Liver (tissue), 3 donors: ENCODE data around the gene CISD1.

Experiments used
- EGR1 ChIP-seq, 2 donors: IDR thresholded peaks; 2 replicates each; pipeline ENCODE4 v1.6.1; 2016 to 2018; ENCODE audit warnings: antibody characterized with exemption in 2 of 2, low read depth in 2 of 2
- FOXA1 ChIP-seq: IDR thresholded peaks from 2 replicates; pipeline ENCODE4 v1.6.1; 2016; ENCODE audit warnings: antibody characterized with exemption
- HNF4G ChIP-seq: IDR thresholded peaks from 2 replicates; pipeline ENCODE4 v1.6.1; 2016; ENCODE audit warnings: antibody characterized with exemption
- JUND ChIP-seq, 2 donors: IDR thresholded peaks; 2 replicates each; pipeline ENCODE4 v1.6.1; 2016; ENCODE audit warnings: antibody characterized with exemption in 2 of 2
- NR2F2 ChIP-seq: IDR thresholded peaks from 2 replicates; pipeline ENCODE4 v1.6.1; 2016; ENCODE audit warnings: antibody characterized with exemption
- RAD21 ChIP-seq, 2 donors: IDR thresholded peaks; 2 replicates each; pipeline ENCODE4 v1.6.1; 2016; ENCODE audit warnings: antibody characterized with exemption in 2 of 2, mild to moderate bottlenecking in 2 of 2
- SP1 ChIP-seq: IDR thresholded peaks from 2 replicates; pipeline ENCODE4 v1.6.1; 2018; ENCODE audit warnings: antibody characterized with exemption, mild to moderate bottlenecking
- TAF1 ChIP-seq: conservative IDR thresholded peaks from 2 replicates; pipeline ENCODE4 v1.6.1; 2016; ENCODE audit warnings: antibody characterized with exemption, mild to moderate bottlenecking
- YY1 ChIP-seq: IDR thresholded peaks from 2 replicates; pipeline ENCODE4 v1.6.1; 2016; ENCODE audit warnings: antibody characterized with exemption, mild to moderate bottlenecking
- TF ChIP-seq, protein P1 (sequence below): fragments of 150-350 bp; IDR thresholded peaks from 2 replicates; pipeline ENCODE4 v1.5.1; 2017; ENCODE audit warnings: improper control_type of control experiment, low read depth, low read length; ENCODE audit not compliant: missing input control
- TF ChIP-seq, protein P2 (sequence below): IDR thresholded peaks from 2 replicates; pipeline ENCODE4 v1.6.1; 2016; ENCODE audit warnings: antibody characterized with exemption
- TF ChIP-seq, protein P3 (sequence below): IDR thresholded peaks from 2 replicates; pipeline ENCODE4 v1.6.1; 2016; ENCODE audit warnings: antibody characterized with exemption, mild to moderate bottlenecking
- TF ChIP-seq, protein P4 (sequence below): IDR thresholded peaks from 2 replicates; pipeline ENCODE4 v1.6.1; 2016; ENCODE audit warnings: antibody characterized with exemption
- TF ChIP-seq, protein P5 (sequence below): IDR thresholded peaks from 2 replicates; pipeline ENCODE4 v1.6.1; 2016; ENCODE audit warnings: antibody characterized with exemption
- donor health status: healthy.
- donor health status: healthy.

DNA sequence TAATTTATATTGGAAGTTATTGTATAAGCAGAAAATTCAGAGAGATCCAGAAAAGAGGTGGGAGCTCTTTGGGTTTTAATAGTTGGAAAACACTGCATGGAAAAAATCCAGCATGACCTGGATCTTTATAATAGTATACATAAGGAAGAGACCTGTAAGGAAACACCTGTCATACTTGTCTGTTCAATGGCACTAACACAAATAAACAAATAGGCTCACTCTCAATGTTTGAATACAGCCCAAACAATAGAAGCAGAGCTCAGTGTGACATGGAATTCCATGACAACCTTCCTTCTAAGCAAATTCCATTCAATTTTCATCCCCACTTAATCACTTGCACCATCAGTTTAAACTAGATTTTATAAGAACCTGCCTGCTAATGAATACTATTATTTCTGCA, 31.7 kb downstream of the CISD1 start:
- TF ChIP-seq, protein P1, sequence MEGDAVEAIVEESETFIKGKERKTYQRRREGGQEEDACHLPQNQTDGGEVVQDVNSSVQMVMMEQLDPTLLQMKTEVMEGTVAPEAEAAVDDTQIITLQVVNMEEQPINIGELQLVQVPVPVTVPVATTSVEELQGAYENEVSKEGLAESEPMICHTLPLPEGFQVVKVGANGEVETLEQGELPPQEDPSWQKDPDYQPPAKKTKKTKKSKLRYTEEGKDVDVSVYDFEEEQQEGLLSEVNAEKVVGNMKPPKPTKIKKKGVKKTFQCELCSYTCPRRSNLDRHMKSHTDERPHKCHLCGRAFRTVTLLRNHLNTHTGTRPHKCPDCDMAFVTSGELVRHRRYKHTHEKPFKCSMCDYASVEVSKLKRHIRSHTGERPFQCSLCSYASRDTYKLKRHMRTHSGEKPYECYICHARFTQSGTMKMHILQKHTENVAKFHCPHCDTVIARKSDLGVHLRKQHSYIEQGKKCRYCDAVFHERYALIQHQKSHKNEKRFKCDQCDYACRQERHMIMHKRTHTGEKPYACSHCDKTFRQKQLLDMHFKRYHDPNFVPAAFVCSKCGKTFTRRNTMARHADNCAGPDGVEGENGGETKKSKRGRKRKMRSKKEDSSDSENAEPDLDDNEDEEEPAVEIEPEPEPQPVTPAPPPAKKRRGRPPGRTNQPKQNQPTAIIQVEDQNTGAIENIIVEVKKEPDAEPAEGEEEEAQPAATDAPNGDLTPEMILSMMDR: no peak
- TF ChIP-seq TAF1 (no peak), YY1 (no peak), RAD21 (IDR thresholded peaks at IDR 0.05) (no peak), JUND (IDR thresholded peaks at IDR 0.05) (no peak), SP1 (no peak), FOXA1 (no peak), HNF4G (no peak), EGR1 (IDR thresholded peaks at IDR 0.05; ENCODE audit: low read depth in 2 of 2) (no peak), NR2F2 (no peak)
- TF ChIP-seq, protein P2, sequence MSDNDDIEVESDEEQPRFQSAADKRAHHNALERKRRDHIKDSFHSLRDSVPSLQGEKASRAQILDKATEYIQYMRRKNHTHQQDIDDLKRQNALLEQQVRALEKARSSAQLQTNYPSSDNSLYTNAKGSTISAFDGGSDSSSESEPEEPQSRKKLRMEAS: no peak
- TF ChIP-seq, protein P3, sequence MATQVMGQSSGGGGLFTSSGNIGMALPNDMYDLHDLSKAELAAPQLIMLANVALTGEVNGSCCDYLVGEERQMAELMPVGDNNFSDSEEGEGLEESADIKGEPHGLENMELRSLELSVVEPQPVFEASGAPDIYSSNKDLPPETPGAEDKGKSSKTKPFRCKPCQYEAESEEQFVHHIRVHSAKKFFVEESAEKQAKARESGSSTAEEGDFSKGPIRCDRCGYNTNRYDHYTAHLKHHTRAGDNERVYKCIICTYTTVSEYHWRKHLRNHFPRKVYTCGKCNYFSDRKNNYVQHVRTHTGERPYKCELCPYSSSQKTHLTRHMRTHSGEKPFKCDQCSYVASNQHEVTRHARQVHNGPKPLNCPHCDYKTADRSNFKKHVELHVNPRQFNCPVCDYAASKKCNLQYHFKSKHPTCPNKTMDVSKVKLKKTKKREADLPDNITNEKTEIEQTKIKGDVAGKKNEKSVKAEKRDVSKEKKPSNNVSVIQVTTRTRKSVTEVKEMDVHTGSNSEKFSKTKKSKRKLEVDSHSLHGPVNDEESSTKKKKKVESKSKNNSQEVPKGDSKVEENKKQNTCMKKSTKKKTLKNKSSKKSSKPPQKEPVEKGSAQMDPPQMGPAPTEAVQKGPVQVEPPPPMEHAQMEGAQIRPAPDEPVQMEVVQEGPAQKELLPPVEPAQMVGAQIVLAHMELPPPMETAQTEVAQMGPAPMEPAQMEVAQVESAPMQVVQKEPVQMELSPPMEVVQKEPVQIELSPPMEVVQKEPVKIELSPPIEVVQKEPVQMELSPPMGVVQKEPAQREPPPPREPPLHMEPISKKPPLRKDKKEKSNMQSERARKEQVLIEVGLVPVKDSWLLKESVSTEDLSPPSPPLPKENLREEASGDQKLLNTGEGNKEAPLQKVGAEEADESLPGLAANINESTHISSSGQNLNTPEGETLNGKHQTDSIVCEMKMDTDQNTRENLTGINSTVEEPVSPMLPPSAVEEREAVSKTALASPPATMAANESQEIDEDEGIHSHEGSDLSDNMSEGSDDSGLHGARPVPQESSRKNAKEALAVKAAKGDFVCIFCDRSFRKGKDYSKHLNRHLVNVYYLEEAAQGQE: no peak
- TF ChIP-seq, protein P4, sequence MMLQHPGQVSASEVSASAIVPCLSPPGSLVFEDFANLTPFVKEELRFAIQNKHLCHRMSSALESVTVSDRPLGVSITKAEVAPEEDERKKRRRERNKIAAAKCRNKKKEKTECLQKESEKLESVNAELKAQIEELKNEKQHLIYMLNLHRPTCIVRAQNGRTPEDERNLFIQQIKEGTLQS: no peak
- TF ChIP-seq, protein P5, sequence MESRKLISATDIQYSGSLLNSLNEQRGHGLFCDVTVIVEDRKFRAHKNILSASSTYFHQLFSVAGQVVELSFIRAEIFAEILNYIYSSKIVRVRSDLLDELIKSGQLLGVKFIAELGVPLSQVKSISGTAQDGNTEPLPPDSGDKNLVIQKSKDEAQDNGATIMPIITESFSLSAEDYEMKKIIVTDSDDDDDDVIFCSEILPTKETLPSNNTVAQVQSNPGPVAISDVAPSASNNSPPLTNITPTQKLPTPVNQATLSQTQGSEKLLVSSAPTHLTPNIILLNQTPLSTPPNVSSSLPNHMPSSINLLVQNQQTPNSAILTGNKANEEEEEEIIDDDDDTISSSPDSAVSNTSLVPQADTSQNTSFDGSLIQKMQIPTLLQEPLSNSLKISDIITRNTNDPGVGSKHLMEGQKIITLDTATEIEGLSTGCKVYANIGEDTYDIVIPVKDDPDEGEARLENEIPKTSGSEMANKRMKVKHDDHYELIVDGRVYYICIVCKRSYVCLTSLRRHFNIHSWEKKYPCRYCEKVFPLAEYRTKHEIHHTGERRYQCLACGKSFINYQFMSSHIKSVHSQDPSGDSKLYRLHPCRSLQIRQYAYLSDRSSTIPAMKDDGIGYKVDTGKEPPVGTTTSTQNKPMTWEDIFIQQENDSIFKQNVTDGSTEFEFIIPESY: no peak
